ENCODE results near the gene TRMU.

TRMU gene
- 31.9 to 77.2 (median 66.2) reads per million in 9 experiments for total RNA-seq

GRCh38 chr22:46335201-46336118 is at the start of gene TRMU:
TSS of gene TRMU (plus strand) at chr22:46335714. CDS start at chr22:46335765, 51 bp downstream.
- peak; percentile 86 for ATAC-seq (replicated peaks)
- Mint-ChIP-seq H3K36me3 (ENCODE audit: insufficient read depth) (peaks cover 31% of the 10 kb centered on the region), H3K27me3 (no peaks in the 10 kb centered on the region), H3K4me3 (peak within 1 kb of the TSS; percentile 94), H3K9me3 (no peaks in the 10 kb centered on the region), H3K4me1 (ENCODE audit: low read depth in 2 of 2) (peaks cover 34% of the 10 kb centered on the region in 2 donors), H3K27ac (peak within 1 kb of the TSS; percentile 89 to 95)
- DNase-seq = peak; percentile 44 to 53 (median 53)

GRCh38 chr22:46286006-46286405 is 49.5 kb upstream of the TRMU start:
- H3K27me3 Mint-ChIP-seq = no peaks in the 10 kb centered on the region
- H3K9me3 Mint-ChIP-seq = no peaks in the 10 kb centered on the region
- peaks cover 61% of the 10 kb centered on the region for H3K36me3 Mint-ChIP-seq (ENCODE audit: insufficient read depth)
- DNase-seq (no peak), ATAC-seq (replicated peaks) (no peak)
- H3K4me1 Mint-ChIP-seq (ENCODE audit: low read depth in 2 of 2) = peaks cover 49 to 63% of the 10 kb centered on the region in 2 donors
- peak overlapping the region; percentile 97 to 99 for H3K27ac Mint-ChIP-seq
- H3K4me3 Mint-ChIP-seq = peak overlapping the region in 1 of 2 donors; percentile 89

GRCh38 chr22:46286941-46287872 is 48.3 kb upstream of the TRMU start:
- Mint-ChIP-seq H3K27ac (peak overlapping the region; percentile 97 to 99), H3K36me3 (ENCODE audit: insufficient read depth) (peaks cover 65% of the 10 kb centered on the region), H3K9me3 (no peaks in the 10 kb centered on the region), H3K4me3 (peak overlapping the region; percentile 79 to 89), H3K27me3 (no peaks in the 10 kb centered on the region), H3K4me1 (ENCODE audit: low read depth in 2 of 2) (peaks cover 39 to 53% of the 10 kb centered on the region in 2 donors)
- no peak for DNase-seq
- ATAC-seq (replicated peaks) = no peak

- Mint-ChIP-seq H3K4me1 (ENCODE audit: low read depth in 2 of 2) (peaks cover 43 to 57% of the 10 kb centered on the region in 2 donors), H3K27ac (peak overlapping the region; percentile 97 to 99), H3K36me3 (ENCODE audit: insufficient read depth) (peaks cover 73% of the 10 kb centered on the region), H3K4me3 (peak overlapping the region; percentile 79 to 89), H3K27me3 (no peaks in the 10 kb centered on the region), H3K9me3 (no peaks in the 10 kb centered on the region)
- DNase-seq (peak; percentile 42 to 50 (median 45)), ATAC-seq (replicated peaks) (peak; percentile 67)
These were observed 47.4 kb upstream of the TRMU start for GRCh38 chr22:46287873-46288751.

GRCh38 chr22:46288846-46289243 is 46.7 kb upstream of the TRMU start:
- peak; percentile 4 for ATAC-seq (replicated peaks)
- Mint-ChIP-seq H3K27me3 (no peaks in the 10 kb centered on the region), H3K4me3 (peak overlapping the region; percentile 79 to 89)

GRCh38 chr22:46289244-46289891 is 46.1 kb upstream of the TRMU start:
- Mint-ChIP-seq H3K4me1 (ENCODE audit: low read depth in 2 of 2) (peaks cover 46 to 56% of the 10 kb centered on the region in 2 donors), H3K27me3 (no peaks in the 10 kb centered on the region), H3K9me3 (no peaks in the 10 kb centered on the region), H3K4me3 (peak overlapping the region; percentile 79 to 80), H3K27ac (peak overlapping the region; percentile 97 to 99), H3K36me3 (ENCODE audit: insufficient read depth) (peaks cover 72% of the 10 kb centered on the region)
- peak; percentile 73 for ATAC-seq (replicated peaks)
- DNase-seq = peak; percentile 62 to 65 (median 64)

More at GRCh38 chr22:46288846-46289243, 46.7 kb upstream of the TRMU start:
- Mint-ChIP-seq H3K36me3 (ENCODE audit: insufficient read depth) (peaks cover 76% of the 10 kb centered on the region), H3K9me3 (no peaks in the 10 kb centered on the region), H3K27ac (peak overlapping the region; percentile 97 to 99), H3K4me1 (ENCODE audit: low read depth in 2 of 2) (peaks cover 46 to 61% of the 10 kb centered on the region in 2 donors)
- no peak for DNase-seq

GRCh38 chr22:46290121-46290842 is 45.2 kb upstream of the TRMU start:
- Mint-ChIP-seq H3K27ac (peak overlapping the region; percentile 97 to 99), H3K36me3 (ENCODE audit: insufficient read depth) (peaks cover 63% of the 10 kb centered on the region), H3K9me3 (no peaks in the 10 kb centered on the region), H3K27me3 (no peaks in the 10 kb centered on the region), H3K4me1 (ENCODE audit: low read depth in 2 of 2) (peaks cover 51 to 61% of the 10 kb centered on the region in 2 donors), H3K4me3 (peak overlapping the region; percentile 79 to 80)
- ATAC-seq (replicated peaks) (peak; percentile 30), DNase-seq (peak in 1 of 3 experiments; percentile 21)

- Mint-ChIP-seq H3K4me1 (ENCODE audit: low read depth in 2 of 2) (peaks cover 54 to 69% of the 10 kb centered on the region in 2 donors), H3K27ac (peak overlapping the region; percentile 97 to 99), H3K27me3 (no peaks in the 10 kb centered on the region), H3K36me3 (ENCODE audit: insufficient read depth) (peaks cover 57% of the 10 kb centered on the region), H3K4me3 (peak overlapping the region; percentile 79 to 80), H3K9me3 (no peaks in the 10 kb centered on the region)
- ATAC-seq (replicated peaks) = no peak
- DNase-seq = no peak
These were observed 44.4 kb upstream of the TRMU start for GRCh38 chr22:46290843-46291785.

- peaks cover 56 to 70% of the 10 kb centered on the region in 2 donors for H3K4me1 Mint-ChIP-seq (ENCODE audit: low read depth in 2 of 2)
- ATAC-seq (replicated peaks) (no peak), DNase-seq (no peak)
- no peaks in the 10 kb centered on the region for H3K9me3 Mint-ChIP-seq
- peak overlapping the region in 1 of 2 donors; percentile 62 for H3K4me3 Mint-ChIP-seq
- H3K36me3 Mint-ChIP-seq (ENCODE audit: insufficient read depth) = peaks cover 66% of the 10 kb centered on the region
- H3K27me3 Mint-ChIP-seq = no peaks in the 10 kb centered on the region
- H3K27ac Mint-ChIP-seq = peak overlapping the region; percentile 84 to 88
These were observed 43.3 kb upstream of the TRMU start for GRCh38 chr22:46292173-46292572.

- H3K4me3 Mint-ChIP-seq = peak overlapping the region in 1 of 2 donors; percentile 62
- no peaks in the 10 kb centered on the region for H3K9me3 Mint-ChIP-seq
- H3K36me3 Mint-ChIP-seq (ENCODE audit: insufficient read depth) = peaks cover 61% of the 10 kb centered on the region
- H3K27ac Mint-ChIP-seq = peak overlapping the region; percentile 84 to 88
- peaks cover 52 to 70% of the 10 kb centered on the region in 2 donors for H3K4me1 Mint-ChIP-seq (ENCODE audit: low read depth in 2 of 2)
- ATAC-seq (replicated peaks) (no peak), DNase-seq (no peak)
- no peaks in the 10 kb centered on the region for H3K27me3 Mint-ChIP-seq
These were observed 42.8 kb upstream of the TRMU start for GRCh38 chr22:46292732-46293131.
